Measurements from ENCODE around the gene PCAT7.

Gene PCAT7

GRCh38 chr9:94606646-94607422, 52.0 kb downstream of the PCAT7 start:
- no peak overlapping the region for H3K4me3 ChIP-seq (ENCODE audit: low read depth, low read length)
- no peak for TF ChIP-seq CTCF (IDR thresholded peaks at IDR 0.05; ENCODE audit: low read depth, low read length)

GRCh38 chr9:94607423-94607691, 52.5 kb downstream of the PCAT7 start:
- H3K4me3 ChIP-seq (ENCODE audit: low read depth, low read length) = no peak overlapping the region
- no peak for TF ChIP-seq CTCF (IDR thresholded peaks at IDR 0.05; ENCODE audit: low read depth, low read length)

- no peak overlapping the region for H3K4me3 ChIP-seq (ENCODE audit: low read depth, low read length)
- no peak for TF ChIP-seq CTCF (IDR thresholded peaks at IDR 0.05; ENCODE audit: low read depth, low read length)
Measured at GRCh38 chr9:94610181-94610606, 55.3 kb downstream of the PCAT7 start.

GRCh38 chr9:94611638-94612068, 56.8 kb downstream of the PCAT7 start:
- H3K4me3 ChIP-seq (ENCODE audit: low read depth, low read length) = no peak overlapping the region
- TF ChIP-seq CTCF (IDR thresholded peaks at IDR 0.05; ENCODE audit: low read depth, low read length) = no peak

GRCh38 chr9:94612071-94612470, 57.2 kb downstream of the PCAT7 start:
- H3K4me3 ChIP-seq (ENCODE audit: low read depth, low read length) = no peak overlapping the region
- TF ChIP-seq CTCF (IDR thresholded peaks at IDR 0.05; ENCODE audit: low read depth, low read length) = no peak

GRCh38 chr9:94613003-94613402, 58.1 kb downstream of the PCAT7 start:
- H3K4me3 ChIP-seq (ENCODE audit: low read depth, low read length) = no peak overlapping the region
- no peak for TF ChIP-seq CTCF (IDR thresholded peaks at IDR 0.05; ENCODE audit: low read depth, low read length)

GRCh38 chr9:94619026-94619425, 64.1 kb downstream of the PCAT7 start:
- H3K4me3 ChIP-seq (ENCODE audit: low read depth, low read length) = no peak overlapping the region
- TF ChIP-seq CTCF (IDR thresholded peaks at IDR 0.05; ENCODE audit: low read depth, low read length) = no peak
